CD14-positive monocyte (primary cell): ENCODE data around the gene ARHGDIB. TPM values are rescaled to one million over a fixed set of nuclear protein-coding genes. Genes with fewer than 3 reads are reported as not detected.

Experiments used
- DNase-seq, 3 donors: peaks; one replicate each; pipeline ENCODE4 v3.0.0-alpha.2; 2011 to 2022
- H2AFZ ChIP-seq: 2 replicates; pipeline ENCODE4 v1.6.0; 2012; ENCODE audit warnings: mild to moderate bottlenecking, low read depth, low read length, inconsistent platforms; ENCODE audit not compliant: insufficient read depth, poor library complexity, severe bottlenecking
- H3K27ac ChIP-seq, 2 donors: 1 replicate in 1 of 2; 2 replicates in 1 of 2; pipeline ENCODE4 v1.5.1; 2012 to 2013; ENCODE audit warnings: low read length in 2 of 2, control low read depth in 1 of 2, inconsistent platforms in 1 of 2, low read depth in 1 of 2, mild to moderate bottlenecking in 1 of 2
- H3K27me3 ChIP-seq, 2 donors: one replicate each; pipeline versions ENCODE4 v1.6.0 to v1.6.1; 2011 to 2013; ENCODE audit warnings: low read length in 2 of 2; ENCODE audit not compliant: control insufficient read depth in 2 of 2, insufficient read depth in 2 of 2
- H3K36me3 ChIP-seq, 2 donors: replicated peaks in 1 of 2; 1 replicate in 1 of 2; 2 replicates in 1 of 2; pipeline versions ENCODE4 v1.5.1 to v1.6.1; 2012 to 2013; ENCODE audit warnings: low read length in 2 of 2, control low read depth in 1 of 2, inconsistent platforms in 1 of 2, mild to moderate bottlenecking in 1 of 2; ENCODE audit not compliant: insufficient read depth in 2 of 2, control insufficient read depth in 1 of 2
- H3K4me1 ChIP-seq, 2 donors: 1 replicate in 1 of 2; 2 replicates in 1 of 2; pipeline versions ENCODE4 v1.5.1 to v1.6.1; 2012 to 2013; ENCODE audit warnings: low read length in 2 of 2, control low read depth in 1 of 2, inconsistent platforms in 1 of 2, mild to moderate bottlenecking in 1 of 2, moderate library complexity in 1 of 2; ENCODE audit not compliant: insufficient read depth in 2 of 2, control insufficient read depth in 1 of 2
- H3K4me2 ChIP-seq: replicated peaks from 2 replicates; pipeline ENCODE3; 2012; ENCODE audit warnings: low read length, moderate library complexity, mild to moderate bottlenecking; ENCODE audit not compliant: poor library complexity, severe bottlenecking; ENCODE audit errors: extremely low read depth
- H3K4me3 ChIP-seq, 3 experiments: fragments of 200-600 bp in 1 of 3; sonication (generic) in 1 of 3; replicated peaks in 1 of 3; 1 replicate in 2 of 3; 2 replicates in 1 of 3; pipeline ENCODE4 v1.5.1; 2011 to 2013; ENCODE audit warnings: low read length in 3 of 3, mild to moderate bottlenecking in 3 of 3, control low read depth in 2 of 3, low read depth in 2 of 3, inconsistent platforms in 1 of 3, moderate library complexity in 1 of 3
- H3K79me2 ChIP-seq: 2 replicates; pipeline ENCODE4 v1.6.0; 2012; ENCODE audit warnings: mild to moderate bottlenecking, control low read depth, inconsistent platforms, low read length, moderate library complexity; ENCODE audit not compliant: insufficient read depth
- H3K9ac ChIP-seq: 2 replicates; pipeline ENCODE4 v1.6.0; 2017; ENCODE audit warnings: low read length, mild to moderate bottlenecking; ENCODE audit not compliant: insufficient read depth, poor library complexity, severe bottlenecking
- H3K9me3 ChIP-seq, 2 donors: replicated peaks in 1 of 2; 1 replicate in 1 of 2; 2 replicates in 1 of 2; pipeline versions ENCODE4 v1.5.1 to v1.6.1; 2012 to 2013; ENCODE audit warnings: low read length in 2 of 2, control low read depth in 1 of 2; ENCODE audit not compliant: control insufficient read depth in 1 of 2, insufficient read depth in 1 of 2
- H4K20me1 ChIP-seq: 2 replicates; pipeline ENCODE4 v1.6.0; 2012; ENCODE audit warnings: mild to moderate bottlenecking, low read length, control low read depth, moderate library complexity; ENCODE audit not compliant: insufficient read depth
- H3K27ac Mint-ChIP-seq, 7 donors: one replicate each; pipeline ENCODE4 v1.8.0; 2020; ENCODE audit warnings: mild to moderate bottlenecking in 7 of 7, mixed read lengths in 7 of 7, moderate library complexity in 6 of 7, inconsistent platforms in 2 of 7
- H3K27me3 Mint-ChIP-seq, 3 donors: one replicate each; pipeline ENCODE4 v1.8.0; 2021 to 2022; ENCODE audit warnings: low read depth in 3 of 3, mild to moderate bottlenecking in 3 of 3, mixed read lengths in 3 of 3, moderate library complexity in 3 of 3, inconsistent platforms in 1 of 3
- H3K36me3 Mint-ChIP-seq, 2 donors: one replicate each; pipeline ENCODE4 v1.8.0; 2020; ENCODE audit warnings: mixed read lengths in 2 of 2, inconsistent platforms in 1 of 2, mild to moderate bottlenecking in 1 of 2
- H3K4me1 Mint-ChIP-seq: one replicate; pipeline ENCODE4 v1.8.0; 2020; ENCODE audit warnings: mild to moderate bottlenecking, mixed read lengths
- H3K4me3 Mint-ChIP-seq, 2 donors: one replicate each; pipeline ENCODE4 v1.8.0; 2020; ENCODE audit warnings: mild to moderate bottlenecking in 2 of 2, mixed read lengths in 2 of 2, moderate library complexity in 1 of 2
- H3K9me3 Mint-ChIP-seq, 7 donors: one replicate each; pipeline ENCODE4 v1.8.0; 2020 to 2022; ENCODE audit warnings: mixed read lengths in 7 of 7, mild to moderate bottlenecking in 6 of 7, moderate library complexity in 6 of 7, inconsistent platforms in 2 of 7
- CTCF ChIP-seq: fragments of 200-600 bp; IDR thresholded peaks from one replicate; pipeline ENCODE4 v1.8.0; 2022; ENCODE audit warnings: antibody characterized with exemption, mild to moderate bottlenecking
- WGBS: methylation state at CpG from one replicate; pipeline ENCODE4 v1.1.5; 2013; ENCODE audit warnings: missing lambda C conversion rate; ENCODE audit not compliant: insufficient coverage; 5-methylcytosine and 5-hydroxymethylcytosine counted together
- intact Hi-C, 2 donors: fragments of 100-400 bp; cut with micrococcal nuclease; formaldehyde crosslinking; loops; one replicate each; pipeline versions ENCODE4 v1.15.0 to v1.15.1; 2023
- polyA plus RNA-seq, 3 donors: library from polyadenylated mRNA; depleted of rRNA in 1 of 3; unstranded in 2 of 3; stranded (reverse) in 1 of 3; fragments of 300-500 nt in 2 of 3; fragments of >200 nt in 1 of 3; fragmentation: Illumina TruSeq in 2 of 3; gene quantifications; 1 replicate in 2 of 3; 2 replicates in 1 of 3; pipeline ENCODE4 v1.2.3, GENCODE V29; 2012 to 2021

Gene ARHGDIB
- polyA plus RNA-seq, 3 donors = 1,199 to 2,228 (median 1,854) TPM

- peaks cover 73 to 93% of the 10 kb centered on the region in 2 donors for H3K36me3 ChIP-seq
- intact Hi-C loops = loop anchor here in 1 of 2 donors (10.0 kb wide), 1 partner anchor 87 kb away; the partner anchor contains the start of gene ART4
Observed at GRCh38 chr12:14931791-14932560, 29.4 kb downstream of the ARHGDIB start.

GRCh38 chr12:14931359-14931758 is 30.0 kb downstream of the ARHGDIB start:
- no peaks in the 10 kb centered on the region for H3K9me3 Mint-ChIP-seq
- H4K20me1 ChIP-seq = no peaks in the 10 kb centered on the region
- no peaks in the 10 kb centered on the region for H3K27me3 ChIP-seq
- intact Hi-C loops = loop anchor here in 1 of 2 donors (10.0 kb wide), 1 partner anchor 87 kb away; the partner anchor contains the start of gene ART4
- H3K79me2 ChIP-seq = no peaks in the 10 kb centered on the region
- no peaks in the 10 kb centered on the region for H3K4me1 ChIP-seq
- no peak for DNase-seq
- no peak overlapping the region for H2AFZ ChIP-seq
- H3K27ac Mint-ChIP-seq = no peak overlapping the region
- no peak overlapping the region for H3K4me2 ChIP-seq
- H3K27me3 Mint-ChIP-seq = no peaks in the 10 kb centered on the region
- peaks cover 73 to 87% of the 10 kb centered on the region in 2 donors for H3K36me3 ChIP-seq
- no peak overlapping the region for H3K9ac ChIP-seq
- no peak overlapping the region for H3K4me3 ChIP-seq
- H3K9me3 ChIP-seq = no peaks in the 10 kb centered on the region
- H3K4me1 Mint-ChIP-seq = no peaks in the 10 kb centered on the region
- 96% methylated on average over 4 of the region's 4 CpGs for WGBS
- no peak for TF ChIP-seq CTCF
- H3K36me3 Mint-ChIP-seq = peaks cover 68 to 74% of the 10 kb centered on the region in 2 donors
- H3K4me3 Mint-ChIP-seq = no peak overlapping the region
- no peak overlapping the region for H3K27ac ChIP-seq

More at GRCh38 chr12:14931791-14932560, 29.4 kb downstream of the ARHGDIB start:
- no peaks in the 10 kb centered on the region for H4K20me1 ChIP-seq
- Mint-ChIP-seq H3K9me3 (no peaks in the 10 kb centered on the region), H3K4me1 (no peaks in the 10 kb centered on the region), H3K27me3 (no peaks in the 10 kb centered on the region), H3K36me3 (peaks cover 72 to 75% of the 10 kb centered on the region in 2 donors), H3K27ac (no peak overlapping the region), H3K4me3 (no peak overlapping the region)
- H3K4me2 ChIP-seq = no peak overlapping the region
- no peaks in the 10 kb centered on the region for H3K79me2 ChIP-seq
- no peak overlapping the region for H3K4me3 ChIP-seq
- no peaks in the 10 kb centered on the region for H3K4me1 ChIP-seq
- no peak overlapping the region for H2AFZ ChIP-seq
- no peak overlapping the region for H3K27ac ChIP-seq
- DNase-seq = no peak
- no peak for TF ChIP-seq CTCF
- 90% methylated on average over 4 of the region's 7 CpGs for WGBS
- H3K27me3 ChIP-seq = no peaks in the 10 kb centered on the region
- H3K9ac ChIP-seq = no peak overlapping the region
- H3K9me3 ChIP-seq = no peaks in the 10 kb centered on the region
